ENCODE results near the gene IGFBP4.

Gene IGFBP4

GRCh38 chr17:40490289-40490853 lies 47.1 kb downstream of the IGFBP4 start:
- DNase-seq (ENCODE audit: low read depth), result no peak

GRCh38 chr17:40490982-40491381 lies 47.7 kb downstream of the IGFBP4 start:
- no peak for DNase-seq (ENCODE audit: low read depth)

- DNase-seq (ENCODE audit: low read depth), result no peak
Observed at GRCh38 chr17:40491486-40491885, 48.2 kb downstream of the IGFBP4 start.

- no peak for DNase-seq (ENCODE audit: low read depth)
Observed at GRCh38 chr17:40493697-40494096, 50.4 kb downstream of the IGFBP4 start.

- DNase-seq (ENCODE audit: low read depth), result no peak
Observed at GRCh38 chr17:40495140-40495539, 51.9 kb downstream of the IGFBP4 start.

- DNase-seq (ENCODE audit: low read depth), result no peak
Observed at GRCh38 chr17:40496170-40496569, 52.9 kb downstream of the IGFBP4 start.

- no peak for DNase-seq (ENCODE audit: low read depth)
Observed at GRCh38 chr17:40496634-40497420, 53.6 kb downstream of the IGFBP4 start.

- no peak for DNase-seq (ENCODE audit: low read depth)
Observed at GRCh38 chr17:40497695-40498094, 54.4 kb downstream of the IGFBP4 start.

GRCh38 chr17:40498281-40499084 lies 55.2 kb downstream of the IGFBP4 start:
- DNase-seq (ENCODE audit: low read depth), result no peak

- DNase-seq (ENCODE audit: low read depth), result no peak
Observed at GRCh38 chr17:40499551-40500189, 56.4 kb downstream of the IGFBP4 start.

GRCh38 chr17:40500190-40500589 lies 56.9 kb downstream of the IGFBP4 start:
- DNase-seq (ENCODE audit: low read depth), result no peak

GRCh38 chr17:40500709-40501108 lies 57.5 kb downstream of the IGFBP4 start:
- DNase-seq (ENCODE audit: low read depth), result no peak

- DNase-seq (ENCODE audit: low read depth), result no peak
Observed at GRCh38 chr17:40501499-40501911, 58.3 kb downstream of the IGFBP4 start, which contains the start of gene TNS4. Gene TNS4 (minus strand): TSS chr17:40501623. CDS start chr17:40496425, 5,198 bp downstream.

- DNase-seq (ENCODE audit: low read depth), result no peak
Observed at GRCh38 chr17:40502716-40503115, 59.5 kb downstream of the IGFBP4 start.

GRCh38 chr17:40503154-40503553 lies 59.9 kb downstream of the IGFBP4 start:
- no peak for DNase-seq (ENCODE audit: low read depth)

GRCh38 chr17:40506786-40507185 lies 63.5 kb downstream of the IGFBP4 start:
- no peak for DNase-seq (ENCODE audit: low read depth)
